HG03469 (cell line): Measurements from ENCODE around the gene GJD4.

ENCODE experiments used
- ATAC-seq: cut with Tn5 transposase; IDR thresholded peaks from one replicate; pipeline ENCODE4 v1.9.1; 2021; ENCODE audit warnings: mild to moderate bottlenecking, moderate library complexity, moderate number of reproducible peaks; ENCODE audit not compliant: unreplicated experiment

GJD4 gene

DNA sequence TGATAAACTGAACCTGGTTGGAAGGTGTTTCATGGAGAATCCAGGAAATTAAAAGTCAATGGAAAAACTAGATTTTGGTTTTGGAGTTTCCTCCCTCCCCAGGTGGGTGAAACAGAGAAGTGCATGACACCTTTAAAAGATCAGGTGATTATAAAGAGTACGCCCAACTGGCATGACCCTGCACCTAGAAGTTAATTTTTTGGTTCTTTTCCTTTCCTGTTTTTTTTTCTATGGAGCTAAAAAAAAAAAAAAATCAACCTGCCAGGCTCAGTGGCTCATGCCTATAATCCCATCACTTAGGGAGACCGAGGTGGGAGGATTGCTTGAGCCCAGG, 7.9 kb downstream of the GJD4 start:
- ATAC-seq = no peak

GRCh38 chr10:35613597-35614226, 8.6 kb downstream of the GJD4 start:
- ATAC-seq = no peak

DNA sequence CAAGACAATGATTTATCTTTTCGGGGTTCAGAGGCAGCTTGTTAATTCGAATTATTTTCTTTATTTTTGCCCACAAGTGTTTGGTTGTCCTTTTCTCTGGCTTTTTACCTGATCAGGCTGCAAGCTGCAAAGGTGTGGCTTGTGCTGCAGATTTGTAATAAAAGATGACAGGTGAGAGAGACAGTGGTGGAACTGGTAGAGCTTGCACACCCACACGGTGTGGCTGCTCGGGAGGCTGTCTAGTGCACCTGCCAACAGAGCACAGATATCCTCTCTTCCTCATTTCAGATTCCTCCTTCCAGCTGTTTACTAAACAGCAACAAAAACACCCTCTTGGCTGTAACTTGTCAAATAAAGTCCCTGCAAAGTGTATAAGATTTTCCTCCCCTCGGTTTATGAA, 9.2 kb downstream of the GJD4 start:
- ATAC-seq = no peak

DNA sequence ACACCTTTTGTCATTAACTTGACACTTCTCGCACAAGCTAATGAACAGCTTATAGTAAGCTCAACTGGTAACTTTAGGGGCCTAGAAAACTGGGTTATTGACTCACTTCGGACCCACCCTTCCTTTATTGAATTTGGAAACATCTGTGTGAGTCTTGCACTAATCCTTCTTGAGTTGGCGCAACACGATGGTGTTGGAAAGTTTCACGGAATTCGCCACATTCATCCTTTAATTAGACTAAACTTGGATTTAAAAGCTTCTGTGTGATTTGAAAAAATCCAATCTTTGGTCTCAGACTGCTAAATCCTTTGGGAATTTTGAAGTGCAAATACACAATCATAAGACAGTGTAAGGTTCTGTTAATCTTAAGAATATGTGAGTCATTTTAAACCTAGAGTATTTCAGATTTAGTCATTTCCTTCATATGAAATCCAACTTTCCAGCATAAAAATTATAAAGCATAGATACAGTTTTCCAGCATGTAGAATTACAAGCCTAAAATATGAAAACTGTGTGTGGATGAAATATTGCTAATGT, 21.9 kb downstream of the GJD4 start:
- ATAC-seq = no peak

DNA sequence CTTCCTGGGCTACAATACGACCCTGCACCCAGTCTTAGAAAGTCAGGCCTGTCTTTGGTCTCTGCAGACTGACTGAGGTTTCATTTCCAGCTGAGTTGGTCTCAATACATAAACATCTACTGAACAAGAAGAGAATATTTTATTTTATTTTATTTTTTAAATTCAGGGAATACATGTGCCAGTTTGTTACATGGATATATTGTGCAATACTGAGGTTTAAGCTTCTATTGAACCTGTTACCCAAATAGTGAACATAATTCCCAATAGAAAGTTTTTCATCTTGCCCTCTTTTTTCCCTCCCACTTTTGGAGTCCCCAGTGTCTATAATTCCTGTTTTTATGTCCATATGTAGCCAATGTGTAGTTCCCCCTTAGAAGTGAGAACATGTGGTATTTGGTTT, 26.3 kb downstream of the GJD4 start:
- no peak for ATAC-seq

- ATAC-seq = no peak
Measured at GRCh38 chr10:35632027-35632426, 26.9 kb downstream of the GJD4 start.

- no peak for ATAC-seq
Measured at GRCh38 chr10:35633006-35633980, 28.2 kb downstream of the GJD4 start.

GRCh38 chr10:35635576-35635975, 30.4 kb downstream of the GJD4 start:
- no peak for ATAC-seq

GRCh38 chr10:35636956-35637355, 31.8 kb downstream of the GJD4 start:
- no peak for ATAC-seq

- no peak for ATAC-seq
Measured at GRCh38 chr10:35637462-35637861, 32.3 kb downstream of the GJD4 start.

DNA sequence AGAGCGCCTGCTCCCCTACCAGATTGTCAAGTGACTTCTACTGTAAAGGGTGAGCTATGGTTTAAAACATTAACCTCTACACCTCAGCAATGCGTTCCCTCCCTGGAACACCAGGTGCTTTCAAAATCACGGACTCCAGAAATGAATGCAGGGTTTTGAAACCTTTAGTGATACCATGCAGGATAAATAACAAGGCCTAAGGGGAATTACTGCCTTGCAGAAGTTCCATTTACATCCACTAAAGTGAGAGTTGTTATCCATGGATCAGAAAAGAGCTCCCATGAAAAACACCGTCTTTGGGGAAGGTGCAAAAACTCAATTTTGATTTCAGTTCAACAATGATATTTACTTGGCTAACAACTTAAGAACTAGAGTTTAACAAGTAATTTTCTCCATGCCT, 33.0 kb downstream of the GJD4 start:
- ATAC-seq = no peak

- ATAC-seq = no peak
Measured at GRCh38 chr10:35639021-35639727, 34.0 kb downstream of the GJD4 start.

GRCh38 chr10:35639728-35640401, 34.7 kb downstream of the GJD4 start:
- ATAC-seq = no peak

DNA sequence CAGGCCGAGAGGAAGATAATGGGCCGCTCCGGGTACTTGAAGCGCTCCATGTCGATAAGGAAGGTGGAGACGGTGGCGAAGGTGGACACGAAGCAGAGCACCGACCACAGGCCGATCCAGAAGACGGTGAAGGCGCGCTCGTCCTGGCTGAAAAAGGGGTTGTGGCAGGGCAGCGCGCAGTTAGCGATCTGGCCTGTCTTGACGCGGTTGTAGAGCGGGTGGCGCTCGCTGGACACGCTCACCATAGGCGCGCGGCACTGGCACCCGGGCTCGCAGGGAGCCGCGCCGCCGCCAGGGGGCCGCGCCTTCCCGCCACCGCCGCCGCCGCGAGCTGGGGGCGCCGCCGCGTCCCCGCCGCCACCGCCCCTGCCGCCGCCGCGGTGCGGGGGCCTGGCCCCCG, 35.3 kb downstream of the GJD4 start:
- ATAC-seq = peak; percentile 16

- peak; percentile 23 for ATAC-seq
Measured at GRCh38 chr10:35640951-35641675, 36.0 kb downstream of the GJD4 start.

DNA sequence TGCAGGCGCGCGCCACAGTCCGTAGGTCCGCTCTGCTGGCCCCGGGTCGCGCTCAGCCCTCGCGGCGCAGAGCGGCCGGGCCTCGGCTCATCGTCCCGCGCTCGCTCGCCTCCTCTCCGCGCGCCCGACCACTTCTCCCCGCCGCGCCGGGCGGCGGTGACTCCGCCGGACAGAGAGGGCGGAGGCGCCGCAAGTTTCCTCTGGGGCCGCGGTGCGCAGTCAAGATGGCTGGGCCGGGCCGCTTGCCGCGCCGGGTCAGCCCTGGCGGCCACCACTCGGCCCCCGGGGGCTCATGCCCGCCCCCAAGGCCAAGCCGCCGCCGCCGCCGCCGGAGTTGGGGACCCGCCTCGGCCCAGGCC, 36.5 kb downstream of the GJD4 start:
- peak; percentile 4 for ATAC-seq

- ATAC-seq = peak; percentile 82
Measured at GRCh38 chr10:35642035-35642792, 37.1 kb downstream of the GJD4 start, which contains the start of gene FZD8. Gene FZD8 (minus strand): TSS chr10:35642296. CDS start chr10:35641429, 867 bp downstream.

DNA sequence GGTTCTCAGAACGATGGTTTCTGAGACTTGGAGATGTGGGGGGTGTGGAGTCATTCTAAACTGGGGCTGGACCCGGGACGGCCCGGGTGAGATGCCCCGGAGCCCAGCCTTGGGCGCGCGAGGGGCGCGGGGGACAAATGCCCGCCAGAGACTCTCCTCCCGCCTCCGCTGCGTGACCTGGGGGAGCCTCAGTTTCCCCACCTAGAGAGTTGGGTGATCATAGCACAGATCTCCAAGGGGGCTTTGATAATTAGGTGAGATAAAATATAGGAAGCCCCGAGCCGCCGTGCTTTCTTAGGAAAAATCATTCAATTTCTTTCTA, 37.6 kb downstream of the GJD4 start:
- ATAC-seq = no peak

GRCh38 chr10:35643151-35644049, 38.3 kb downstream of the GJD4 start:
- no peak for ATAC-seq
